GM06990 (cell line): ENCODE results near the gene IDH3A.

Experiments
- DNase-seq: peaks from one replicate; pipeline ENCODE4 v3.0.0-alpha.2; 2011; ENCODE audit not compliant: insufficient read length; ENCODE audit errors: extremely low read depth
- H3K27me3 ChIP-seq: replicated peaks from 2 replicates; pipeline ENCODE4 v1.6.0; 2011; ENCODE audit warnings: low read length; ENCODE audit not compliant: control insufficient read depth, insufficient read depth
- H3K36me3 ChIP-seq: 2 replicates; pipeline ENCODE4 v1.5.1; 2011; ENCODE audit warnings: low read length; ENCODE audit not compliant: control insufficient read depth, insufficient read depth
- H3K4me3 ChIP-seq: replicated peaks from 2 replicates; pipeline ENCODE4 v1.5.1; 2011; ENCODE audit warnings: low read depth, mild to moderate bottlenecking, control low read depth, low read length
- CTCF ChIP-seq: IDR thresholded peaks from 2 replicates; pipeline ENCODE4 v1.5.1; 2011; ENCODE audit warnings: low read length, control low read depth, mild to moderate bottlenecking, inconsistent platforms; ENCODE audit not compliant: insufficient read depth, poor library complexity, severe bottlenecking

Gene IDH3A

GRCh38 chr15:78149068-78149804, at the start of gene IDH3A:
Gene IDH3A, plus strand, starts transcription at chr15:78149362. Its CDS starts 42 bp downstream, at chr15:78149404.
- DNase-seq, result peak; percentile 97
- Histone ChIP-seq H3K4me3 (peak within 1 kb of the TSS; percentile 77), H3K27me3 (no peaks in the 10 kb centered on the region)

GRCh38 chr15:78100886-78101285, 48.3 kb upstream of the IDH3A start:
- H3K4me3 ChIP-seq, result no peak overlapping the region
- no peak for TF ChIP-seq CTCF
- DNase-seq, result no peak
- H3K27me3 ChIP-seq, result no peaks in the 10 kb centered on the region
- H3K36me3 ChIP-seq, result no peaks in the 10 kb centered on the region

More at GRCh38 chr15:78149068-78149804, at the start of gene IDH3A:
- peaks cover 3% of the 10 kb centered on the region; the same call in 1 of the 2 replicates for H3K36me3 ChIP-seq
- no peak for TF ChIP-seq CTCF

- TF ChIP-seq CTCF, result no peak
- Histone ChIP-seq H3K4me3 (no peak overlapping the region), H3K27me3 (no peaks in the 10 kb centered on the region), H3K36me3 (no peaks in the 10 kb centered on the region)
- no peak for DNase-seq
Observed at GRCh38 chr15:78101423-78102105, 47.6 kb upstream of the IDH3A start.

- Histone ChIP-seq H3K4me3 (no peak overlapping the region), H3K27me3 (no peaks in the 10 kb centered on the region), H3K36me3 (no peaks in the 10 kb centered on the region)
- no peak for TF ChIP-seq CTCF
- DNase-seq, result no peak
Observed at GRCh38 chr15:78102211-78102610, 47.0 kb upstream of the IDH3A start.

- TF ChIP-seq CTCF, result no peak
- no peak for DNase-seq
- Histone ChIP-seq H3K27me3 (no peaks in the 10 kb centered on the region), H3K4me3 (no peak overlapping the region), H3K36me3 (no peaks in the 10 kb centered on the region)
Observed at GRCh38 chr15:78102741-78103140, 46.4 kb upstream of the IDH3A start.
